GM19193 (cell line): ENCODE data around the gene OTOS.

Source experiments
- POLR2A ChIP-seq: IDR thresholded peaks from 4 replicates; pipeline ENCODE4 v1.6.1; 2011; ENCODE audit not compliant: insufficient read depth, insufficient read length; ENCODE audit errors: extremely low read depth

OTOS gene

DNA sequence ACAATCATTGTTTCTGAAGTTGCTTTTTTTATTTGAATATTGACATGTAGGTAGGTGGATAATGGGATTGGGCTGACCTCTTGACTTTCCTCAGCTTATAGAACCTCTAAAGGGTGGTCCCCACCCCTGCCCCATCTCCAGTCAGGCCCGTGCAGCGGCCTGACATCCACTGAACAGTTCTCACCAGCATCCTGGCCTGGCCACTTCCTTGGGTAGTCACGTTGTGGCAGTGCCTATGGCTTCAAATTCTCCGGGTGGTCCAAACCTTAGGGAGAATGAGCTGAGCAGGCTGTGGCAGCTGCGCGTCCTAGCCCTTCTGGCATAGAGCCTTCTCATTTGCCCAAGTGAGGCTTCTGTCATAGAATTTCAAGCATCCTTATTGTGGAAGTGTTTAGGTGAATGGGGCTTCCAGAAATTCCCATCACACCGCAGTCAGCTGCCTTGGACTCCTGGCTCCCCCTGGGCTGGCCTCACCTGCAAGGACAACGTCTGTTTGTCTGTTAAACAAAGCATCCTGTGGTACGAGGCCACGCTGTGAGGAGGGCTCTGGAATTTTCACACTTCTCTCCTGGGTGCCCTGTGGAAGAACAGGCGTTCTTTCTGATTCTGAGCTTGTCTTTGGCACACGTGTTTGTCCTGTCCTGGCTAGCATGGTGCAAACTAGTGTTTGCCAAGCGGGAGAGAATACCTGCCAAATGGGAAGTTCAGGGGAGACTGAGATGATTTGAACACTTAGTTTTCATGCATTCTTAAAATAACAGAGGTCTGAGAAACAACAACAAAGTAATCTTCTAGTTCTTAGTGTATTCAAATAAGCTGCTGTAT is 31.8 kb upstream of the OTOS start:
- no peak for TF ChIP-seq POLR2A

GRCh38 chr2:240170883-240171282 is 30.4 kb upstream of the OTOS start:
- no peak for TF ChIP-seq POLR2A

DNA sequence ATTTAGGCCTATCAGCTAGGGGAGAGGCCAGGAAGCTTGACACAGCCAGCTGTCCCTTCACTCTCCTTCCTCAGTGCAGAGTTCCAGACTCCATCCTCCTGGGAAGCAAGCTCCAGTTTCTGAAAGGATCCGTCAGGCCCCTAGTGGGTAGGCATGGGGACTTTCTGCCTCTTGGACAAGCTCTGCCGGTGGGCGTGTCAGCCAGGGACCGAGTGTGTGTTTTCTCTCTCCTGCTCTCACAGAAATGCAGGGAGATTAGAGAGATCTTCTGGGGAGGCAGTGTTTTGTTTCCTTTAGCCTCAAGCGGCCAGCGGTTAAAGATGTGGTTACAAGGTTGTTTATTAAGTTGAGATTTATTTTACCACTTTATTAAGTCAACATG is 29.9 kb upstream of the OTOS start:
- no peak for TF ChIP-seq POLR2A

GRCh38 chr2:240169486-240170353 is 29.3 kb upstream of the OTOS start:
- no peak for TF ChIP-seq POLR2A

DNA sequence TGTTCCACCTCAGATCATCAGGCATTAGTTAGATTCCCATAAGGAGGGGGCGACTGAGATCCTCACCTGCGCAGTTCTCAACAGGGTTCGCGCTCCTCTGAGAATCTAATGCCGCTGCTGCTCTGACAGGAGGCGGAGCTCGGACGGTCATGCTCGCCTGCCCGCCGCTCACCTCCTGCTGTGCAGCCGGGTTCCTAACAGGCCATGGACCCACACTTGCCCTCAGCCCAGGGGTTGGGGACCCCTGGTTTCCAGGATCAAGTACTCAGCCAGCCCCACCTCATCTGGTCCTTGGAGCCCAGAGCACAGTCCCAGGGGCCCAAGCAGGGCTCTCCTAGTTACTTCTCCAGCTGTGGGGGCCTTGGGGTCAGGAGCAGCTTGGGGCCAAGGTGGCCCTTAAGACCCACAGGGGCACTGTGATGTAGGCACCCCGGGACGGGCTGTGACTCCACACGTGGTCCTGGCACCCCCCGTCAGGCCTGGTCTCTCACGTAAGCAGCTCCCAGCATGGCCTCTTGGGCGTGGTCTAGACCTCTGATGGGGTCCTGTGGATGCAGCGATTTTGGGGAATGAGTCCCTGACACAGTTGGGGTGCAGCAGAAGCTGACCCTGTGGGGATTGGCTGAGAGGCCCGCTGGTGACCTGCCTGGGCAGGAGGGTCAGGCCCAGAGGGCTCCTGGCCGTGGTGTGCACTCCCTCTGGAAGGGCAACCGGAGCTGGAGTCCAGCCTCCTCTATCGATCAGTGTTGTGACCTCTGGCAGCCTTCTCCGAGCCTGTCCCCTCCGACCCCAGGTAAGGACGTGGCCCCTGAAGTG is 28.3 kb upstream of the OTOS start:
- TF ChIP-seq POLR2A = no peak

DNA sequence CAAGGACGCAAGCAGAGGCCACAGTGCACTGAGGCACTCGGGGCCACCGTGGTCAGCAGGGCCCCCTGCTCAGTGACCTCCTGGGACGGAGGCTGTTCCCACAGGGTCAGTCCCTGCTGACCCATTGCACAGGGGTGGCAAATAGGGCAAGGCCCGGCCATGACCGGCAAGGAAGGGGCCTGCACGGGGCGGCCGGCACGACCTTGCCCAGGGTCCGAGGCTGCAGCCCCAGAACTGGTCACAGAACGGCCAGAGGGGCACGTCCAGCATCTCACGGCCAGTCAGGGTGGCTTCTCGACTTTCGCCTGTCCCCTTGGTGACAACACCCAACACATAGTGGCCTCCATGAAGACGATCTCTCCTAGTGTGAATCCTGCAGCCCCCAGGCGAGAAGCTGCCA is 27.6 kb upstream of the OTOS start:
- TF ChIP-seq POLR2A = no peak

DNA sequence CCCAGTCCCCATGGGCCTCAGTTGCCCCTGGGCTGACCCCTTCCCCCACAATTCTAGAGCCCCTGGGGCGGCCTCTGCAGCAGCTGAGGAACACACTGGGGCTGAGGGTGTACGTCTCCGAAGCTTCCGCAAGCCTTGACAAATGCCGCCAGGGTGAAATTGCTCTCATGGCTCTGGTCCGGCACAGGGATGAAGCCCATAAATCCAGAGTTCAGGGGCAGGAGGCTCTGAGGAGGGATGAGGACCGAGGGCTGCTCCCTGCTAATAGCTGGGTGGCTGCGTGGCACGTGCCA is 27.1 kb upstream of the OTOS start:
- no peak for TF ChIP-seq POLR2A

DNA sequence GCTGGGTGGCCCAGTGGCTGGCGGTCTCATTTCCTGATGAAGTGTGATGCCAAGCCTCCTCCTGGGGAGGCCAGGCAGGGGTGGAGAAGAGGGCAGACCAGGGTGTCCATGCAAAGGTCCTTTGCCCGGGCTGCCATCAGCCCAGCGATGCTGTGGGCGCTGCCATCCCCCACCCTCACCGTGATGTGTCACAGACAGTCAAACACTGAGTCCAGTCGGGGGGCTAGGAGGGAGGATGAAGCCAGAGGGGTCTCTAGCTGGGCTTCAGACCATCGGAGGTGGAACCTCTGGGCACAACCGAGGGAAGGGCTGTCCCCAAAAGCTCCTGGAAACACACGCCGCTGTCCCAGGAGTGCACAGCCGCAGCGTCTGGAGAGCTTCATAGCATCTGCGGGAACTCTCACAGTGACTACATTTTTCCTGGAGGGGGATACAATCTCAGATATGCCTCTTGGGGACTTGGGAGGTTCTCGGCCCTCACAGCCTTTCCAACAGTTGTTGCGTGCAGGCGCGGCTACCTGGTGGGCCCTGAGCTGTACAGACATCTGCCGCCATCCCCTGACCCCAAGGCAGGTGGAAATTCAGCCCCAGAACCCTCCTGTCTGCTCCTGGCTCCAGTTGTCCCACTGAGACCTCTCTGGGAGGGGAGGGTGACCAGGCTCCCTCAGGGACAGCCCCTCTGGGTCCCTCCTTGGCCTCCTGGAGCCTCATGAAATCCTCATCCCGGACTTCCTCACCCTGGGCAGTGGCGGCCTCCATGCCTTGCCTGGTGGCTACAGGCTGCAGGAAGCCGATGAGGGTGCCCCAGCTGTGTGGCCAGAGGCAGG is 26.5 kb upstream of the OTOS start:
- TF ChIP-seq POLR2A = no peak

- TF ChIP-seq POLR2A = no peak
Measured at GRCh38 chr2:240166191-240166590, 25.7 kb upstream of the OTOS start.

DNA sequence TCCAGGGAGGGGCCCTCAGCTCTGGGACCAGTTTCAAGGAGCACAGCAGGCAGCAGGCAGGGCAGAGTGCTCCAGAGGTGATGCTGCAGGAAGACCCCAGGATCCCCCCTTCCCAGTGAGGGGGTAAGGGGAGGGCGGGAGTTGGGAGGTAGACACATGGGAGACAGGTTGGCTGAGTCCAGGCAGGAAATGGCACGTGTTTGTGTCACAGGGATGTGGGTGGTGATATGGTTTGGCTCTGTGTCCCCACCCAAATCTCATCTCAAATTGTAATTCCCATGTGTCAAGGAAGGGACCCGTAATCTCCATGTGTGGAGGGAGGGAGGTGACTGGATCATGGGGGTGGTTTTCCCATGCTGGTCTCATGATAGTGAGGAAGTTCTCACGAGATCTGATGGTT is 25.2 kb upstream of the OTOS start:
- no peak for TF ChIP-seq POLR2A

- TF ChIP-seq POLR2A = no peak
Measured at GRCh38 chr2:240165034-240165433, 24.6 kb upstream of the OTOS start.

GRCh38 chr2:240164586-240164985 is 24.1 kb upstream of the OTOS start:
- no peak for TF ChIP-seq POLR2A

- TF ChIP-seq POLR2A = no peak
Measured at GRCh38 chr2:240163844-240164574, 23.6 kb upstream of the OTOS start.
